Pancreas (tissue), 10 donors: ENCODE data around the gene ADGRV1. TPM values are rescaled to one million over a fixed set of nuclear protein-coding genes. Genes with fewer than 3 reads are reported as not detected.
"Not testable (repeated sequence)": the region's sequence is repeated elsewhere in the genome, so short reads cannot be mapped to it uniquely, and the experiment has no call there.

Experiments used
- ATAC-seq, 4 donors: fragments of 200-7000 bp; cut with Tn5 transposase; one replicate each; pipeline versions ENCODE4 v1.8.0 to v1.9.1; 2020; ENCODE audit warnings: mild to moderate bottlenecking in 4 of 4, moderate library complexity in 4 of 4
- DNase-seq, 6 donors: peaks; one replicate each; pipeline ENCODE4 v3.0.0-alpha.2; 2020
- FAIRE-seq: peaks from 2 replicates; lab custom pipeline; 2012; peaks lifted over from hg19 to GRCh38; lab: Jason Lieb, UNC
- H3K27ac ChIP-seq, 4 donors: fragments of 200-600 bp; sonication (generic); 1 replicate in 3 of 4; 2 replicates in 1 of 4; pipeline versions ENCODE4 v1.5.0 to v1.8.0; 2020
- H3K27me3 ChIP-seq, 4 donors: fragments of 200-600 bp; one replicate each; pipeline ENCODE4 v1.8.0; 2021
- H3K36me3 ChIP-seq, 3 donors: fragments of 200-600 bp; sonication (generic) in 1 of 3; one replicate each; pipeline versions ENCODE4 v1.5.0 to v1.8.0; 2020 to 2021
- H3K4me1 ChIP-seq, 3 donors: fragments of 200-600 bp; one replicate each; pipeline ENCODE4 v1.8.0; 2021
- H3K4me3 ChIP-seq, 4 donors: fragments of 200-600 bp; sonication (generic) in 2 of 4; one replicate each; pipeline versions ENCODE4 v1.5.0 to v1.8.0; 2020 to 2021
- H3K9me3 ChIP-seq, 4 donors: fragments of 200-600 bp; one replicate each; pipeline ENCODE4 v1.8.0; 2021
- CTCF ChIP-seq, 4 donors: fragments of 200-600 bp; sonication (generic) in 3 of 4; IDR thresholded peaks; one replicate each; pipeline versions ENCODE4 v1.5.0 to v1.8.0; 2021; ENCODE audit warnings: antibody characterized with exemption in 4 of 4
- WGBS, 2 donors: extraction: QIAGEN DNeasy Blood & Tissue Kit; methylation state at CpG; one replicate each; pipeline ENCODE4 v1.1.7; 2013; 5-methylcytosine and 5-hydroxymethylcytosine counted together
- intact Hi-C, 3 donors: fragments of 100-400 bp; cut with DNase I; formaldehyde crosslinking; loops; one replicate each; pipeline versions ENCODE4 v1.11.1 to v1.14.2; 2022
- polyA plus RNA-seq, 2 donors: library from polyadenylated mRNA; stranded (reverse); fragments of 200-250 nt; gene quantifications; one replicate each; pipeline ENCODE4 v1.2.3, GENCODE V29; 2013
- total RNA-seq, 6 donors: library from RNA; stranded (reverse); fragmentation: NEBNext Ultra II Directional in 4 of 6; extraction: Animal tissue kit (Norgen Biotek cat#: 25700) in 4 of 6; gene quantifications; one replicate each; pipeline versions ENCODE4 v1.2.1 to v1.2.4, GENCODE V29; 2021 to 2023
- donor health status: healthy with polysubstance abuse.
- donor health status: DM: no; HTN: no; CAD: no; lungs with moderate emphysema.
- donor health status: DM: no; HTN: no; CAD: no.
- donor health status: control.
- donor health status: control.
- donor health status: Bipolar disorder and iron deficiency.
- donor health status: DM: yes; HTN: yes; CAD: no.
- donor health status: DM: no; HTN: no; CAD: no.
- donor health status: DM: no; HTN: no; CAD: no.
- donor health status: DM: yes; HTN: yes; CAD: no.

The ADGRV1 gene
- total and polyA plus RNA-seq, 8 donors: 3.9 to 6.9 (median 5.4) TPM

- DNase-seq: no peak
- Histone ChIP-seq H3K27me3 (no peaks in the 10 kb centered on the region), H3K4me3 (no peak overlapping the region), H3K27ac (no peak overlapping the region), H3K36me3 (no peaks in the 10 kb centered on the region), H3K9me3 (no peaks in the 10 kb centered on the region), H3K4me1 (peaks cover 0 to 8% (median 0%) of the 10 kb centered on the region in 3 donors)
- WGBS, 2 donors: 70 to 81% methylated on average over 2 of the region's 2 CpGs
- intact Hi-C loops: no loop called here
- no peak for ATAC-seq
- FAIRE-seq: no peak
- TF ChIP-seq CTCF (IDR thresholded peaks at IDR 0.05): no peak
Observed at GRCh38 chr5:91010090-91010489, 451.5 kb downstream of the ADGRV1 start.

GRCh38 chr5:91011029-91011428 lies 452.4 kb downstream of the ADGRV1 start:
- H3K9me3 ChIP-seq: no peaks in the 10 kb centered on the region
- WGBS, 2 donors: 94 to 100% methylated on average over 1 of the region's 1 CpG
- no peaks in the 10 kb centered on the region for H3K36me3 ChIP-seq
- TF ChIP-seq CTCF (IDR thresholded peaks at IDR 0.05): no peak
- FAIRE-seq (no peak), ATAC-seq (no peak), DNase-seq (no peak)
- H3K4me3 ChIP-seq: no peak overlapping the region
- H3K27ac ChIP-seq: no peak overlapping the region
- H3K4me1 ChIP-seq: peaks cover 0 to 8% (median 0%) of the 10 kb centered on the region in 3 donors
- intact Hi-C loops: no loop called here
- H3K27me3 ChIP-seq: no peaks in the 10 kb centered on the region

GRCh38 chr5:91012867-91013266 lies 454.3 kb downstream of the ADGRV1 start:
- 96 to 100% methylated on average over 1 of the region's 1 CpG for whole genome bisulfite sequencing, 2 donors
- DNase-seq, H3K9me3 ChIP-seq, H3K27ac ChIP-seq, ATAC-seq, intact Hi-C loops, FAIRE-seq, H3K4me1 ChIP-seq, H3K4me3 ChIP-seq, H3K27me3 ChIP-seq, H3K36me3 ChIP-seq: not testable (repeated sequence)

- TF ChIP-seq CTCF (IDR thresholded peaks at IDR 0.05): no peak
- ATAC-seq: no peak
- no peaks in the 10 kb centered on the region for H3K36me3 ChIP-seq
- no peak for DNase-seq
- no peaks in the 10 kb centered on the region for H3K4me1 ChIP-seq
- FAIRE-seq: no peak
- intact Hi-C loops: no loop called here
- no peak overlapping the region for H3K4me3 ChIP-seq
- H3K27ac ChIP-seq: no peak overlapping the region
- no peaks in the 10 kb centered on the region for H3K27me3 ChIP-seq
- no peaks in the 10 kb centered on the region for H3K9me3 ChIP-seq
- 100% methylated on average over 1 of the region's 1 CpG for WGBS, 2 donors
Observed at GRCh38 chr5:91016322-91016721, 457.7 kb downstream of the ADGRV1 start.

GRCh38 chr5:91016954-91017700 lies 458.5 kb downstream of the ADGRV1 start:
- intact Hi-C loops: no loop called here
- FAIRE-seq (no peak), ATAC-seq (peak in 1 of 4 donors; percentile 47), DNase-seq (no peak)
- Histone ChIP-seq H3K36me3 (no peaks in the 10 kb centered on the region), H3K4me3 (no peak overlapping the region), H3K4me1 (no peaks in the 10 kb centered on the region), H3K27ac (no peak overlapping the region), H3K9me3 (no peaks in the 10 kb centered on the region), H3K27me3 (no peaks in the 10 kb centered on the region)
- WGBS, 2 donors: 74 to 82% methylated on average over 4 of the region's 4 CpGs
- no peak for TF ChIP-seq CTCF (IDR thresholded peaks at IDR 0.05)
